ENCODE measurements around the gene C14orf132.

DNA sequence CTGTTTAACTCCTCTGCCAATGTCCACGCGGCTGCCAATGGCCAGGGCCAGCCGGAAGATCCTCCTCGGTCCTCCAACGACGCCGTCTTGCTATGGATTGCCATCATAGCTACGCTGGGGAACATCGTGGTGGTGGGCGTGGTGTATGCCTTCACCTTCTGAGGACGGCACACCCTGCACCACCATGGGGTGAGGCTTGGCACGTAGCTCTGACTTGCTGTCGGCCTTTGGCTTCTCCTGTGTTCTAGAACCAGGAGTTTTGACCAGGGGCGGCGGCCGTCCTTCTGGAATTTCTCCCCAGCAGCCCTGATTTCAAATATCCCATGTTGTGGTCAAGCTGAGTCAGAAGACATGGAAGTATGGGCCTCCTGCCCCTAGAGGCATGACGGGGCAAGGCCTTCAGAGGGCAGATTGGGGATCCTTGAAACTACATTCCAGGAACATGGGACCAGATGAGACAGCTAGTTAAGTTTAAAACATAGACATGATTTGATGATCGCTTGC lies 47.5 kb downstream of the C14orf132 start:
- TF ChIP-seq CTCF (IDR thresholded peaks at IDR 0.05) (no peak), POLR2A (IDR thresholded peaks at IDR 0.05) (no peak), EP300 (IDR thresholded peaks at IDR 0.05) (no peak)
